HEK293 (cell line): ENCODE measurements around the gene GTF2A1.

Experiments
- BCL11B ChIP-seq: fragments of 450-650 bp; formaldehyde crosslinking; IDR thresholded peaks from 2 replicates; pipeline ENCODE4 v1.5.1; 2016; ENCODE audit warnings: low read depth, missing biosample characterization, missing genetic modification characterization
- EGR2 ChIP-seq: fragments of 450-650 bp; formaldehyde crosslinking; IDR thresholded peaks from 2 replicates; pipeline ENCODE4 v1.5.1; 2016; ENCODE audit warnings: low read depth, missing biosample characterization, missing genetic modification characterization
- KLF1 ChIP-seq: fragments of 450-650 bp; formaldehyde crosslinking; IDR thresholded peaks from 2 replicates; pipeline ENCODE4 v1.5.1; 2016; ENCODE audit warnings: missing biosample characterization, missing genetic modification characterization
- KLF7 ChIP-seq: fragments of 450-650 bp; formaldehyde crosslinking; IDR thresholded peaks from 2 replicates; pipeline ENCODE4 v1.5.1; 2016; ENCODE audit warnings: missing biosample characterization, missing genetic modification characterization, borderline replicate concordance
- MZF1 ChIP-seq: fragments of 450-650 bp; formaldehyde crosslinking; IDR thresholded peaks from 2 replicates; pipeline ENCODE4 v1.5.1; 2017; ENCODE audit warnings: missing biosample characterization, missing genetic modification characterization, borderline replicate concordance
- RBAK ChIP-seq: fragments of 450-650 bp; formaldehyde crosslinking; IDR thresholded peaks from 2 replicates; pipeline ENCODE4 v1.5.1; 2016; ENCODE audit warnings: missing biosample characterization, missing genetic modification characterization
- TRIM28 ChIP-seq: IDR thresholded peaks from 2 replicates; pipeline ENCODE4 v1.6.1; 2011; ENCODE audit warnings: low read length, control low read depth, borderline replicate concordance
- TSHZ1 ChIP-seq: fragments of 450-650 bp; formaldehyde crosslinking; IDR thresholded peaks from 2 replicates; pipeline ENCODE4 v1.5.1; 2016; ENCODE audit warnings: missing biosample characterization, missing genetic modification characterization, borderline replicate concordance
- WT1 ChIP-seq: fragments of 450-650 bp; formaldehyde crosslinking; IDR thresholded peaks from 2 replicates; pipeline ENCODE4 v1.5.1; 2016; ENCODE audit warnings: missing biosample characterization, missing genetic modification characterization
- ZBTB17 ChIP-seq: fragments of 450-650 bp; formaldehyde crosslinking; IDR thresholded peaks from 2 replicates; pipeline ENCODE4 v1.5.1; 2016; ENCODE audit warnings: missing biosample characterization, missing genetic modification characterization
- ZBTB21 ChIP-seq: fragments of 450-650 bp; formaldehyde crosslinking; IDR thresholded peaks from 2 replicates; pipeline ENCODE4 v1.5.1; 2017; ENCODE audit warnings: missing biosample characterization, missing genetic modification characterization
- ZEB2 ChIP-seq: fragments of 450-650 bp; formaldehyde crosslinking; IDR thresholded peaks from 2 replicates; pipeline ENCODE4 v1.5.1; 2016; ENCODE audit warnings: missing biosample characterization, missing genetic modification characterization
- ZNF138 ChIP-seq: fragments of 450-650 bp; formaldehyde crosslinking; IDR thresholded peaks from 2 replicates; pipeline ENCODE4 v1.5.1; 2016; ENCODE audit warnings: missing biosample characterization, missing genetic modification characterization, borderline replicate concordance
- ZNF16 ChIP-seq: fragments of 450-650 bp; formaldehyde crosslinking; IDR thresholded peaks from 2 replicates; pipeline ENCODE4 v1.5.1; 2016; ENCODE audit warnings: low read depth, missing biosample characterization, missing genetic modification characterization
- ZNF239 ChIP-seq: fragments of 450-650 bp; formaldehyde crosslinking; IDR thresholded peaks from 2 replicates; pipeline ENCODE4 v1.5.1; 2016; ENCODE audit warnings: missing biosample characterization, missing genetic modification characterization
- ZNF335 ChIP-seq: fragments of 450-650 bp; formaldehyde crosslinking; conservative IDR thresholded peaks from 2 replicates; pipeline ENCODE4 v1.5.1; 2016; ENCODE audit warnings: missing biosample characterization, missing genetic modification characterization
- ZNF366 ChIP-seq: fragments of 450-650 bp; formaldehyde crosslinking; conservative IDR thresholded peaks from 2 replicates; pipeline ENCODE4 v1.5.1; 2016; ENCODE audit warnings: missing biosample characterization, missing genetic modification characterization
- ZNF404 ChIP-seq: fragments of 450-650 bp; formaldehyde crosslinking; IDR thresholded peaks from 2 replicates; pipeline ENCODE4 v1.5.1; 2017; ENCODE audit warnings: missing biosample characterization, missing genetic modification characterization
- ZNF416 ChIP-seq: fragments of 450-650 bp; formaldehyde crosslinking; IDR thresholded peaks from 2 replicates; pipeline ENCODE4 v1.5.1; 2016; ENCODE audit warnings: missing biosample characterization, missing genetic modification characterization
- ZNF426 ChIP-seq: fragments of 450-650 bp; formaldehyde crosslinking; IDR thresholded peaks from 2 replicates; pipeline ENCODE4 v1.5.1; 2017; ENCODE audit warnings: missing biosample characterization, missing genetic modification characterization, mild to moderate bottlenecking, inconsistent platforms, moderate library complexity
- ZNF514 ChIP-seq: fragments of 450-650 bp; formaldehyde crosslinking; IDR thresholded peaks from 2 replicates; pipeline ENCODE4 v1.5.1; 2016; ENCODE audit warnings: missing biosample characterization, missing genetic modification characterization
- ZNF561 ChIP-seq: fragments of 450-650 bp; IDR thresholded peaks from 2 replicates; pipeline ENCODE4 v1.5.1; 2018; ENCODE audit warnings: missing biosample characterization, missing genetic modification characterization, borderline replicate concordance
- ZNF654 ChIP-seq: fragments of 450-650 bp; formaldehyde crosslinking; IDR thresholded peaks from 2 replicates; pipeline ENCODE4 v1.5.1; 2016; ENCODE audit warnings: low read depth, missing biosample characterization, missing genetic modification characterization
- ZNF791 ChIP-seq: fragments of 450-650 bp; formaldehyde crosslinking; IDR thresholded peaks from 2 replicates; pipeline ENCODE4 v1.5.1; 2016; ENCODE audit warnings: missing biosample characterization, missing genetic modification characterization
- ZNF792 ChIP-seq: fragments of 450-650 bp; formaldehyde crosslinking; IDR thresholded peaks from 2 replicates; pipeline ENCODE4 v1.5.1; 2016; ENCODE audit warnings: missing biosample characterization, missing genetic modification characterization
- TF ChIP-seq, protein P1 (sequence below): fragments of 450-650 bp; formaldehyde crosslinking; conservative IDR thresholded peaks from 2 replicates; pipeline ENCODE4 v1.5.1; 2016; ENCODE audit warnings: low read depth, missing biosample characterization, missing genetic modification characterization
- TF ChIP-seq, protein P2 (sequence below): sonication (generic); formaldehyde crosslinking; IDR thresholded peaks from 2 replicates; pipeline ENCODE4 v1.8.1; 2022; ENCODE audit warnings: mild to moderate bottlenecking, moderate library complexity, missing genetic modification reagents
- TF ChIP-seq, protein P3 (sequence below): fragments of 450-650 bp; IDR thresholded peaks from 2 replicates; pipeline ENCODE4 v1.5.1; 2018; ENCODE audit warnings: missing biosample characterization, missing genetic modification characterization
- TF ChIP-seq, protein P4 (sequence below): fragments of 450-650 bp; formaldehyde crosslinking; IDR thresholded peaks from 2 replicates; pipeline ENCODE4 v1.5.1; 2016; ENCODE audit warnings: missing biosample characterization, missing genetic modification characterization

GTF2A1 gene

DNA sequence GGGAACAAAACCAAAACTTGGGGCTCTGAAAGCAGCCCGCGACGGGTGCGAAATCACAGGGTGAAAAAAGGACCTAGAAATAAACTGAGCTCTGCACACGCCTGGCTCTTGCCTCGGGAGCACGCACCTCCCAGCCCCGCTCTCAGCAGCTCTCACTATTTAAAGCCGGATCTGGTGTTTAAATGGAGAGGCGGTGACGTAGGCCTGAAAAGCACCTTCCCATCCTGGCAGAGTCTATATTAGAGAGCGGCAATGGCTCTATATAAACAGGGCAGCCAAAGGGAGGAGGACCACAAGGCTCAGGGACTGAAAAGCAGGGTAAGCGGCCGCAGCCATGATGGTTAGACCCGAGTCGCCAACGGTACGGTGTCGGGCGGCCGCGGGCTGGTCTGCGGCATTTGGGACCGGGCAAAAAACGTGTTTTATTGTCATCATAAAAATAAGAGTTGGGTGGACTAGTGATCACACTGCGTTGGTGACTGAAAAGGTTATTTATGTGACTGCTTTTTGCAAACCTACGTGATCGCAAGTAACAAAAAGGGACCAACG lies 1.5 kb downstream of the GTF2A1 start (continued):
- TF ChIP-seq, protein P1, sequence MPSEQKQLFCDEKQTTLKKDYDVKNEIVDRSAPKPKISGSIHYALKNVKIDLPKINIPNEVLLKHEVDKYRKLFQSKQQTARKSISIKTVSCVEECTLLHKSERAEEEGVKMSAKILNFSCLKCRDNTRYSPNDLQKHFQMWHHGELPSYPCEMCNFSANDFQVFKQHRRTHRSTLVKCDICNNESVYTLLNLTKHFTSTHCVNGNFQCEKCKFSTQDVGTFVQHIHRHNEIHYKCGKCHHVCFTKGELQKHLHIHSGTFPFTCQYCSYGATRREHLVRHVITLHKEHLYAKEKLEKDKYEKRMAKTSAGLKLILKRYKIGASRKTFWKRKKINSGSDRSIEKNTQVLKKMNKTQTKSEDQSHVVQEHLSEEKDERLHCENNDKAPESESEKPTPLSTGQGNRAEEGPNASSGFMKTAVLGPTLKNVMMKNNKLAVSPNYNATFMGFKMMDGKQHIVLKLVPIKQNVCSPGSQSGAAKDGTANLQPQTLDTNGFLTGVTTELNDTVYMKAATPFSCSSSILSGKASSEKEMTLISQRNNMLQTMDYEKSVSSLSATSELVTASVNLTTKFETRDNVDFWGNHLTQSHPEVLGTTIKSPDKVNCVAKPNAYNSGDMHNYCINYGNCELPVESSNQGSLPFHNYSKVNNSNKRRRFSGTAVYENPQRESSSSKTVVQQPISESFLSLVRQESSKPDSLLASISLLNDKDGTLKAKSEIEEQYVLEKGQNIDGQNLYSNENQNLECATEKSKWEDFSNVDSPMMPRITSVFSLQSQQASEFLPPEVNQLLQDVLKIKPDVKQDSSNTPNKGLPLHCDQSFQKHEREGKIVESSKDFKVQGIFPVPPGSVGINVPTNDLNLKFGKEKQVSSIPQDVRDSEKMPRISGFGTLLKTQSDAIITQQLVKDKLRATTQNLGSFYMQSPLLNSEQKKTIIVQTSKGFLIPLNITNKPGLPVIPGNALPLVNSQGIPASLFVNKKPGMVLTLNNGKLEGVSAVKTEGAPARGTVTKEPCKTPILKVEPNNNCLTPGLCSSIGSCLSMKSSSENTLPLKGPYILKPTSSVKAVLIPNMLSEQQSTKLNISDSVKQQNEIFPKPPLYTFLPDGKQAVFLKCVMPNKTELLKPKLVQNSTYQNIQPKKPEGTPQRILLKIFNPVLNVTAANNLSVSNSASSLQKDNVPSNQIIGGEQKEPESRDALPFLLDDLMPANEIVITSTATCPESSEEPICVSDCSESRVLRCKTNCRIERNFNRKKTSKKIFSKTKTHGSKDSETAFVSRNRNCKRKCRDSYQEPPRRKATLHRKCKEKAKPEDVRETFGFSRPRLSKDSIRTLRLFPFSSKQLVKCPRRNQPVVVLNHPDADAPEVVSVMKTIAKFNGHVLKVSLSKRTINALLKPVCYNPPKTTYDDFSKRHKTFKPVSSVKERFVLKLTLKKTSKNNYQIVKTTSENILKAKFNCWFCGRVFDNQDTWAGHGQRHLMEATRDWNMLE = no peak
- peak; percentile 74; the same call in 1 of the 2 replicates for TF ChIP-seq ZEB2
- TF ChIP-seq, protein P2, sequence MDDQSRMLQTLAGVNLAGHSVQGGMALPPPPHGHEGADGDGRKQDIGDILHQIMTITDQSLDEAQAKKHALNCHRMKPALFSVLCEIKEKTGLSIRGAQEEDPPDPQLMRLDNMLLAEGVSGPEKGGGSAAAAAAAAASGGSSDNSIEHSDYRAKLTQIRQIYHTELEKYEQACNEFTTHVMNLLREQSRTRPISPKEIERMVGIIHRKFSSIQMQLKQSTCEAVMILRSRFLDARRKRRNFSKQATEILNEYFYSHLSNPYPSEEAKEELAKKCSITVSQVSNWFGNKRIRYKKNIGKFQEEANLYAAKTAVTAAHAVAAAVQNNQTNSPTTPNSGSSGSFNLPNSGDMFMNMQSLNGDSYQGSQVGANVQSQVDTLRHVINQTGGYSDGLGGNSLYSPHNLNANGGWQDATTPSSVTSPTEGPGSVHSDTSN (CRISPR knock-in tag) = no peak
- TF ChIP-seq ZNF138 (tag by site-specific recombination) = no peak
- no peak for TF ChIP-seq ZNF239 (tag by site-specific recombination)
- no peak for TF ChIP-seq ZNF791 (tag by site-specific recombination)
- TF ChIP-seq ZNF416 (tag by site-specific recombination) = no peak
- TF ChIP-seq, protein P3, sequence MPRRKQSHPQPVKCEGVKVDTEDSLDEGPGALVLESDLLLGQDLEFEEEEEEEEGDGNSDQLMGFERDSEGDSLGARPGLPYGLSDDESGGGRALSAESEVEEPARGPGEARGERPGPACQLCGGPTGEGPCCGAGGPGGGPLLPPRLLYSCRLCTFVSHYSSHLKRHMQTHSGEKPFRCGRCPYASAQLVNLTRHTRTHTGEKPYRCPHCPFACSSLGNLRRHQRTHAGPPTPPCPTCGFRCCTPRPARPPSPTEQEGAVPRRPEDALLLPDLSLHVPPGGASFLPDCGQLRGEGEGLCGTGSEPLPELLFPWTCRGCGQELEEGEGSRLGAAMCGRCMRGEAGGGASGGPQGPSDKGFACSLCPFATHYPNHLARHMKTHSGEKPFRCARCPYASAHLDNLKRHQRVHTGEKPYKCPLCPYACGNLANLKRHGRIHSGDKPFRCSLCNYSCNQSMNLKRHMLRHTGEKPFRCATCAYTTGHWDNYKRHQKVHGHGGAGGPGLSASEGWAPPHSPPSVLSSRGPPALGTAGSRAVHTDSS (tag by site-specific recombination) = no peak
- TF ChIP-seq ZNF404 (tag by site-specific recombination) = no peak
- TF ChIP-seq WT1 (tag by site-specific recombination) = no peak
- TF ChIP-seq BCL11B (tag by site-specific recombination) = no peak
- no peak for TF ChIP-seq MZF1 (tag by site-specific recombination)
- peak; percentile 72 for TF ChIP-seq ZNF335 (tag by site-specific recombination)
- TF ChIP-seq RBAK (tag by site-specific recombination) = no peak
- TF ChIP-seq ZNF426 (tag by site-specific recombination) = no peak
- TF ChIP-seq ZNF792 (tag by site-specific recombination) = no peak
- TF ChIP-seq, protein P4, sequence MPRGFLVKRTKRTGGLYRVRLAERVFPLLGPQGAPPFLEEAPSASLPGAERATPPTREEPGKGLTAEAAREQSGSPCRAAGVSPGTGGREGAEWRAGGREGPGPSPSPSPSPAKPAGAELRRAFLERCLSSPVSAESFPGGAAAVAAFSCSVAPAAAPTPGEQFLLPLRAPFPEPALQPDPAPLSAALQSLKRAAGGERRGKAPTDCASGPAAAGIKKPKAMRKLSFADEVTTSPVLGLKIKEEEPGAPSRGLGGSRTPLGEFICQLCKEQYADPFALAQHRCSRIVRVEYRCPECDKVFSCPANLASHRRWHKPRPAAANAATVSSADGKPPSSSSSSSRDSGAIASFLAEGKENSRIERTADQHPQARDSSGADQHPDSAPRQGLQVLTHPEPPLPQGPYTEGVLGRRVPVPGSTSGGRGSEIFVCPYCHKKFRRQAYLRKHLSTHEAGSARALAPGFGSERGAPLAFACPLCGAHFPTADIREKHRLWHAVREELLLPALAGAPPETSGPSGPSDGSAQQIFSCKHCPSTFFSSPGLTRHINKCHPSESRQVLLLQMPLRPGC (tag by site-specific recombination) = no peak
- TF ChIP-seq TSHZ1 (tag by site-specific recombination) = no peak
- no peak; the same call in 1 of the 2 replicates for TF ChIP-seq TRIM28
- peak; percentile 71 for TF ChIP-seq ZBTB17 (tag by site-specific recombination)
- TF ChIP-seq ZNF561 (tag by site-specific recombination) = peak; percentile 66; the same call in 1 of the 2 replicates
- TF ChIP-seq KLF7 = no peak
- TF ChIP-seq ZBTB21 (tag by site-specific recombination) = no peak
- TF ChIP-seq ZNF16 (tag by site-specific recombination) = no peak
- no peak for TF ChIP-seq ZNF654 (tag by site-specific recombination)
- no peak for TF ChIP-seq ZNF514 (tag by site-specific recombination)
- TF ChIP-seq ZNF366 (tag by site-specific recombination) = no peak; the same call in 1 of the 2 replicates
- no peak for TF ChIP-seq EGR2 (tag by site-specific recombination)
- no peak for TF ChIP-seq KLF1
